ENCODE measurements around the gene BIRC7. TPM values are rescaled to one million over a fixed set of nuclear protein-coding genes. Genes with fewer than 3 reads are reported as not detected.
"Not testable (repeated sequence)": the region's sequence is repeated elsewhere in the genome, so short reads cannot be mapped to it uniquely, and the experiment has no call there.

BIRC7 gene
- total RNA-seq, 1 donor from 2014 or later: not detected

DNA sequence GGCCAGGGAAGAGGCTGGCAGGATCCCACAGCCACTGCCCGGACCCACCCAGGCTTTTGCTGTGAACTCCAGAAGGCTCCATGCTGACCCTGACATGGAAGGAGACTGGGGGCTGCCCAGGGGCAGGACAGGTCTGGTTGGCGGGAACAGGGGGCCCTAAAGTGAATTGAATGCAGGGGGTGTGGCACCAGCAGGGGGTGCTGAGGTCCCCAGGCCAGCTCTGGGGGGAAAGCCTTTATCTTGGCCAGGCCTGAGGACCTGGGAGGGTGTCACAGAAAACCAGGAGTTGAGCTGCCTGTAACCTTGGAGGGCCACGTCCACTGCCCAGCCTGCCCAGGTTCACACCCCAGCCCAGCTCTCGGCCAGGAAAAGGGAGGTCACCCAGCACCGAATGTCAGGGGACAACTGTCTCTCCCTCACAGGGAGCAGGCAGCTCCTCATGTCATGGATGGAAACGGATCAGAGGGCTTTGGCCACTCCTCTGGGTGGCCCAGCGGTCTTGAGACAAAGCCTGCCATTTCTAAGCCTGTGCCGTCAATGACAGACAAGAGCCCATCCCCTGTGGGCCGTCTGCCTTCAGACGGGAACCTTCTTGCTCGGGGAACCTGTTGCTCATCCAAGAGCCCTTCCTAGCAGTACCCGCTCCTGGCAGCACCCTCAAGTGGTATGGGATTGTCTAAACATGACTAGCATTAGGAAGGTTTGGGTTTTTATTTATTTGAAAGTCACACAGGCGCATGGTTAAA is 16.8 kb upstream of the BIRC7 start:
- DNase-seq (ENCODE audit: low spot score, unreplicated experiment): no peak
- Mint-ChIP-seq H3K4me1 (ENCODE audit: low read depth) (peaks cover 19% of the 10 kb centered on the region), H3K4me3 (ENCODE audit: low read depth) (no peak overlapping the region), H3K36me3 (ENCODE audit: insufficient read depth) (peaks cover 2% of the 10 kb centered on the region), H3K27ac (no peak overlapping the region), H3K27me3 (peaks cover 19% of the 10 kb centered on the region), H3K9me3 (ENCODE audit: low read depth) (no peaks in the 10 kb centered on the region)
- TF ChIP-seq, protein P1, sequence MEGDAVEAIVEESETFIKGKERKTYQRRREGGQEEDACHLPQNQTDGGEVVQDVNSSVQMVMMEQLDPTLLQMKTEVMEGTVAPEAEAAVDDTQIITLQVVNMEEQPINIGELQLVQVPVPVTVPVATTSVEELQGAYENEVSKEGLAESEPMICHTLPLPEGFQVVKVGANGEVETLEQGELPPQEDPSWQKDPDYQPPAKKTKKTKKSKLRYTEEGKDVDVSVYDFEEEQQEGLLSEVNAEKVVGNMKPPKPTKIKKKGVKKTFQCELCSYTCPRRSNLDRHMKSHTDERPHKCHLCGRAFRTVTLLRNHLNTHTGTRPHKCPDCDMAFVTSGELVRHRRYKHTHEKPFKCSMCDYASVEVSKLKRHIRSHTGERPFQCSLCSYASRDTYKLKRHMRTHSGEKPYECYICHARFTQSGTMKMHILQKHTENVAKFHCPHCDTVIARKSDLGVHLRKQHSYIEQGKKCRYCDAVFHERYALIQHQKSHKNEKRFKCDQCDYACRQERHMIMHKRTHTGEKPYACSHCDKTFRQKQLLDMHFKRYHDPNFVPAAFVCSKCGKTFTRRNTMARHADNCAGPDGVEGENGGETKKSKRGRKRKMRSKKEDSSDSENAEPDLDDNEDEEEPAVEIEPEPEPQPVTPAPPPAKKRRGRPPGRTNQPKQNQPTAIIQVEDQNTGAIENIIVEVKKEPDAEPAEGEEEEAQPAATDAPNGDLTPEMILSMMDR (IDR thresholded peaks at IDR 0.05; ENCODE audit: unreplicated experiment): no peak

DNA sequence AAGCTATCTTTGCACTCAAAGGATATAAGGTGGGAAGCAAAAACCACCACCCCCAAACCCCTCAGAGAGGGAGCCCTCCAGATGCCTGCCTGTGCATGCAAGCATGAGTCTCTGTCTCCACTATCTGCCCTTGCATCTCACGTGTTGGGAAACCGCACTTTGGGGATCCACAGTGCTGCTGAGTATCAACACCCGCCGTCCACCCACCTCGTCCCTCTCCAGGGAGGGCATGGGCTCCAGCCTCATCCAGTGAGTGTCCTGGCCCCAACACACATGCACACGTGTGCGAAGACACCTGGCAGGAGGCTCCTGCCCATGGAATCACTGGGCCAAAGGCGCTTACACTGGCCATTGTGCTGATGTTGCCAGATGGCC is 16.3 kb upstream of the BIRC7 start:
- H3K27me3 Mint-ChIP-seq: peaks cover 19% of the 10 kb centered on the region
- no peak overlapping the region for H3K27ac Mint-ChIP-seq
- no peaks in the 10 kb centered on the region for H3K36me3 Mint-ChIP-seq (ENCODE audit: insufficient read depth)
- DNase-seq (ENCODE audit: low spot score, unreplicated experiment): no peak
- H3K4me1 Mint-ChIP-seq (ENCODE audit: low read depth): peaks cover 13% of the 10 kb centered on the region
- no peak overlapping the region for H3K4me3 Mint-ChIP-seq (ENCODE audit: low read depth)
- H3K9me3 Mint-ChIP-seq (ENCODE audit: low read depth): no peaks in the 10 kb centered on the region
- TF ChIP-seq, protein P1 (IDR thresholded peaks at IDR 0.05; ENCODE audit: unreplicated experiment): no peak

DNA sequence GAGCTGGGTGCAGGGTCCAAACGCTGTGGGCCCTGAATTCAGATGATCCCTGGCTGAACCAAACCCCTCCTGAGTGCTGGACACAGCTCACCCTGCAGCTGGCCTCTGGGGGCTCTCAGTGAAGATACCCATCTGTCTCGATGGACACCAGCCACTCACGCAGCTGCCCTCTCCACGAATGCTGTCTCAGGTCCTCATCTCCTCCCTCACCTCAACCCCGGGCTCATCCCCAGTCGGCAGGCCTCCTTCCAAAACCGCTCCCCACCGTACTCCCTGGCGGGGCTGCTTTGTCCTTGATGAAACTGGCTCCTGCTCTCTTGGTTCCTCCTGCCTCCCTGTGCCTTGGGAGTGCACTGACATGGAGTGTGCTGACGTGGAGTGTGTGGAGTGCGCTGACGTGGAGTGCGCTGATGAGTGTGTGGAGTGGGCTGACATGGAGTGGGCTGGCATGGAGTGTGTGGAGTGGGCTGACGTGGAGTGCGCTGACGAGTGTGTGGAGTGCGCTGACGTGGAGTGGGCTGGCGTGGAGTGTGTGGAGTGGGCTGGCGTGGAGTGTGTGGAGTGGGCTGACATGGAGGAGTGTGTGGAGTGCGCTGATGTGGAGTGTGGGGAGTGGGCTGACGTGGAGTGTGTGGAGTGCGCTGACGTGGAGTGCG is 15.7 kb upstream of the BIRC7 start:
- TF ChIP-seq, protein P1 (IDR thresholded peaks at IDR 0.05; ENCODE audit: unreplicated experiment): no peak
- Mint-ChIP-seq H3K27me3 (peaks cover 19% of the 10 kb centered on the region), H3K4me1 (ENCODE audit: low read depth) (peaks cover 8% of the 10 kb centered on the region), H3K27ac (no peak overlapping the region), H3K4me3 (ENCODE audit: low read depth) (no peak overlapping the region), H3K36me3 (ENCODE audit: insufficient read depth) (no peaks in the 10 kb centered on the region), H3K9me3 (ENCODE audit: low read depth) (no peaks in the 10 kb centered on the region)
- DNase-seq (ENCODE audit: low spot score, unreplicated experiment): no peak

DNA sequence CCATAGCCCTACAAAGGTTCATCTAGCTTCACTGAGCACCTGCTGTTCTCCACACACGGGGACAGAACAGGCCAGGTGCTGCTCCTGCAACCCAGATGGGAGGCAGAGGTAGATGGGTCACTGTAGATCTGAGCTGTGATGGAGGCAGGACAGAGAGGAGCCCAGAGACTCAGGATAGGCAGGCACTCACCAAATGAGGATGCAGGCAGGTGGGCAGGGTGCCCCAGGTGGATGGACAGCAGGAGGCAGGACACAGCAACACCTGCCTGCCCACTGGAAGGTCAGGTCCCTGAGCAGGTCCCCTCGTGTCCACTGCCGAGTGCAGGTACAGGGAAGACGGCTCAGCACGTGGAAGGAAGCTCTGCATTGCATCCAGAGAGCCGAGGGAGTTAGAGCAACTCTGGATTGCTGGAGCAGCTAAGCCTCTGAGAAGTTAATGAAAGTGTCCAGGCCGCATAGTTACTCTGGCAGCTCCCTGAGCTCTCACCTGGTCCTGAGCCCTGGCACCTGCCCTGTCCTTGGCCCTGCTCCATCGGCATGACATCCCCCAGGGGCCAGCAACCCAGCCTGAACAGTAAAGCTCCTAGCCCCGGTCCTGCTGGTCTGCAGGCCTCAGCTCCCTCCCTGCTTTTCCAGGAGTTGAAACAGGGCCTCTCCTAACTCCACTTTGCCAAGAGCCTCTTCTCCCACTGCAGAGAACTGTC is 14.9 kb upstream of the BIRC7 start:
- H3K27me3 Mint-ChIP-seq: peaks cover 19% of the 10 kb centered on the region
- H3K4me3 Mint-ChIP-seq (ENCODE audit: low read depth): no peak overlapping the region
- H3K27ac Mint-ChIP-seq: no peak overlapping the region
- H3K36me3 Mint-ChIP-seq (ENCODE audit: insufficient read depth): no peaks in the 10 kb centered on the region
- TF ChIP-seq, protein P1 (IDR thresholded peaks at IDR 0.05; ENCODE audit: unreplicated experiment): no peak
- peaks cover 5% of the 10 kb centered on the region for H3K4me1 Mint-ChIP-seq (ENCODE audit: low read depth)
- H3K9me3 Mint-ChIP-seq (ENCODE audit: low read depth): no peaks in the 10 kb centered on the region
- DNase-seq (ENCODE audit: low spot score, unreplicated experiment): no peak

DNA sequence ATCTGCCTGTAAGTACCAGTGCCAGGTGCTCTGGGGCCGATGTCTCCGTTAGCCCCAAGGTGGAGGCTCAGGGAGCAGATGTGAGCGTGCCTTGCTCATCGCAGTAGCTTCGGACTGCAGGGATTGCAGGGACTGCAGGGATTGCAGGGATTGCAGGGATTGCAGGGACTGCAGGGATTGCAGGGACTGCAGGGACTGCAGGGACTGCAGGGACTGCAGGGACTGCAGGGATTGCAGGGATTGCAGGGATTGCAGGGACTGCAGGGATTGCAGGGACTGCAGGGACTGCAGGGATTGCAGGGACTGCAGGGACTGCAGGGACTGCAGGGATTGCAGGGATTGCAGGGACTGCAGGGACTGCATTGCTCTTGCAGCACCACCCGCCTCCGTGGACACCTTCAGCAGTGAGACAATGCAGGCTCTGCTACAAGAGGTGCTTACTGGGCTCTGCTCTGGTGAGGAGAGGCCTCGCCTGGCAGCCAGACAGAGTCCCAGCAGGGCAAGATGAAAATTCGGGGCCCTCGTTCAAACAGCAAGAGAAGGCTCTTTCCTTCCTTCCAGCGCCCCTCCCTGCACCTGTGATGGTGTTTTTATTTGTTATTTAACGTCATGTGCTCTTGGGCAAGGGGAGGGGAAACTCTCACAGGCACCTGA is 14.2 kb upstream of the BIRC7 start:
- H3K36me3 Mint-ChIP-seq (ENCODE audit: insufficient read depth); H3K4me3 Mint-ChIP-seq (ENCODE audit: low read depth); H3K9me3 Mint-ChIP-seq (ENCODE audit: low read depth); H3K27ac Mint-ChIP-seq; H3K4me1 Mint-ChIP-seq (ENCODE audit: low read depth); DNase-seq (ENCODE audit: low spot score, unreplicated experiment): not testable (repeated sequence)
- H3K27me3 Mint-ChIP-seq: peaks cover 19% of the 10 kb centered on the region
